Activated CD4-positive, alpha-beta T cell treated with anti-CD3 and anti-CD28 coated beads, Interleukin-2, amount 50 U/mL, for 48 hours (primary cell): ENCODE data around the gene ATRAID.

Experiments
- DNase-seq, 2 experiments: peaks; one replicate each; pipeline ENCODE4 v3.0.0-alpha.2; 2020

The ATRAID gene

DNA sequence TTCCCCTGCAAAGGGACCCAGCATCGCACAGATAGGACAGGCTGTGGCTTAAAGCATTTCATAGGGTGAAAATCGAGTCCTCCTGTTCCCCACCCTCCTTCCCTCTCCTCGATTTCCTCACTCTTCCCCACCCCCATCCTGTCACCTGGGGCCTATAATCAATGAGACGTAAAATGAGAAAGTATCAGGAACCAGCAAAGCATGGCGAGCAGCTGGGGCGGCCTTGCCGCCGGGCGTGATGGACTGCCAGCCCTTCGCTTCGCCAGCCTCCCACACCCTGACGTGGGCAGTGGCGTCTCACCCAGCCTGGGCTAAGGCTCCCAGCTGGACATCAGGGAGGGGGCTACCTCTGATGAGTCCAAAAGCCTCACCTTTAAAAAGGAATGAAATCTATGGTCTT lies 39.9 kb downstream of the ATRAID start:
- DNase-seq: no peak

GRCh38 chr2:27255187-27255586 lies 43.3 kb downstream of the ATRAID start:
- no peak for DNase-seq

GRCh38 chr2:27255660-27256059 lies 43.8 kb downstream of the ATRAID start:
- DNase-seq: no peak

DNA sequence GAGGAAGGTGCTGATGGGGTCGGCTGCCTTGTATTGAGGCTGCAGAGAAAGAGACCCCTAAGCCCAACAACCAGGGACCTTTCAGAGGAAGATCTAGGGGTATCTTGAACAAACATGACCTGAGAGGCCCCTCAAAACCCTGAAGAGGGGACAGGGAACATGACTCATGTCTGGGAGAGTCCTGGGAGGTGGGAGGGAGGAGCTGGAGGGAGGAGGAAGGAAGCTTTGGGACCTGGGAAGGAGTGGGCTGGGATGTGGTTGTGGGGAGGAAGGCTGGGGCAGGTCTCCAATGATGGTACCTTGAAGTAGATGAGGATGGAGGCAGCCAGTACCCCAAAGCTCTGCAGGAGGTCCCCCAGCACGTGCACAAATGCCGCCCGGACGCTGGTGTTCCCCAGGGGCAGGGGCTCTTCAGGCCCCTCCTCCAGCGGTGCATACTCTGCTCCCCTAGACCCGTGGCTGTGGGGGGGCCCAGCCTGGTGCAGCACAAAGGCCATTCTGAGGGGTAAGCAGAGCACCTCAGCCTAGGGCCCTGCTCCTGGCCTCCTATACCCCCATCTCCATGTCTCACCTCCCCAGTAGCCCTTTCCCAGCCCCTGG lies 45.1 kb downstream of the ATRAID start:
- no peak for DNase-seq

DNA sequence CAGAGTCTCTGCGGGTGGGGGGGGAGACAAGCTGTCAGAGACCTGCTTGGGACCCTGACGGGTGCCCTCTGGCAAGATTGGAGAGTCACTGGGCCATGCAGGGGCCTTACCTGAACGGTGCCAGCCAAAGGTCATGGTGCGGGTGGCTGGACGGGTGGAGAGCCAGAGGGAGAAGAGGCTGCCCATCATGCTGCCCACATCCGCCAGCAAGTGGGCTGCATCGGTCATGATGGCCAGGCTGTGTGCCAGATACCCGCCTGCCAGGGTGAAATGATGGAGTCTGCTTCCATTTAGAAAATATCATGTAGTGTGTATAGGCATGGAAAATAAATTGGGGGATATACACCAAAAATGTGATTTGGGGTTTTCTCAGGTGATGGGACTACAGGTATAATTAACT lies 46.2 kb downstream of the ATRAID start:
- DNase-seq: no peak

GRCh38 chr2:27261241-27261925 lies 49.5 kb downstream of the ATRAID start:
- DNase-seq: no peak

GRCh38 chr2:27261926-27262298 lies 50.1 kb downstream of the ATRAID start:
- no peak for DNase-seq

GRCh38 chr2:27262379-27263286 lies 50.8 kb downstream of the ATRAID start, which contains the start of gene SLC30A3:
TSS of gene SLC30A3 (minus strand) at chr2:27263047. CDS start at chr2:27262906, 141 bp downstream.
- DNase-seq: peak; percentile 79 to 82

- DNase-seq: no peak
Measured at GRCh38 chr2:27263287-27264252, 51.7 kb downstream of the ATRAID start.

GRCh38 chr2:27264253-27264752 lies 52.5 kb downstream of the ATRAID start:
- peak in 1 of 2 experiments; percentile 24 for DNase-seq

- DNase-seq: peak; percentile 68 to 77
Measured at GRCh38 chr2:27264753-27265535, 53.1 kb downstream of the ATRAID start.

DNA sequence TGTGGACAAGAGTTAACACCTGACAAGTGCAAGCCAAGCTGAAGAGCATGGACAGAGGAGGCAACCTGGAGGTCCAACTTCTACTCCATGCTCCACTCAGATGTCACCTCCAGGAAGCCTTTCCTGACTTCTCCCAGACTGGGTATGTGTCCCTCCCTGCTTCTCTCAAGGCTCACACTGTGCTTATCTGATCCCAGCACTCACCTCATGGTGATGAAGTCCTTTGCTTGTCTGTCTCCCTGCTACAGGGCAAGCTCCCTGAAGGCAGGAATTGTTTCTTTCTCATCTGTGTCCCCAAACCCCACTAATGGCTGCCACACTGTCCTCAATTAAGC lies 53.7 kb downstream of the ATRAID start:
- no peak for DNase-seq
